H1 (cell line): ENCODE measurements around the gene TIMP4. TPM values are rescaled to one million over a fixed set of nuclear protein-coding genes. Genes with fewer than 3 reads are reported as not detected.

Source experiments
- CTCF ChIA-PET: fragments of 300-600 bp; sonication (Branson Sonifier 250); formaldehyde crosslinking; loops from one replicate; lab custom pipeline; 2021; ENCODE audit not compliant: partially characterized antibody; lab: Charles Lee
- POLR2A ChIA-PET: fragments of 300-600 bp; sonication (Branson Sonifier 250); formaldehyde crosslinking; loops from one replicate; lab custom pipeline; 2021; ENCODE audit warnings: inconsistent platforms; ENCODE audit not compliant: partially characterized antibody; lab: Charles Lee
- DNase-seq, 2 experiments: peaks; one replicate each; pipeline versions ENCODE4 v3.0.0 to v3.0.0-alpha.2; 2010 to 2022; ENCODE audit warnings: low spot score in 2 of 2, low read depth in 1 of 2, mixed read lengths in 1 of 2
- FAIRE-seq: peaks from 2 replicates; lab custom pipeline; 2011; peaks lifted over from hg19 to GRCh38; lab: Jason Lieb, UNC
- H2AFZ ChIP-seq: 2 replicates; pipeline ENCODE4 v1.8.1; 2012; ENCODE audit warnings: low read length, inconsistent platforms
- H2AK5ac ChIP-seq: 2 replicates; pipeline ENCODE4 v1.6.1; 2013; ENCODE audit warnings: low read depth, low read length
- H2BK120ac ChIP-seq: replicated peaks from 2 replicates; pipeline ENCODE3; 2013; ENCODE audit warnings: low read depth, low read length, inconsistent platforms
- H2BK12ac ChIP-seq: 2 replicates; pipeline ENCODE4 v1.6.1; 2013; ENCODE audit warnings: low read depth, low read length
- H2BK15ac ChIP-seq: 2 replicates; pipeline ENCODE4 v1.6.1; 2013; ENCODE audit warnings: low read length
- H2BK20ac ChIP-seq: 2 replicates; pipeline ENCODE4 v1.6.1; 2013; ENCODE audit warnings: low read length
- H2BK5ac ChIP-seq: 2 replicates; pipeline ENCODE4 v1.6.1; 2013; ENCODE audit warnings: low read depth, low read length
- H3K14ac ChIP-seq: 2 replicates; pipeline ENCODE4 v1.6.1; 2013; ENCODE audit warnings: inconsistent platforms; ENCODE audit not compliant: insufficient read length
- H3K18ac ChIP-seq: 2 replicates; pipeline ENCODE4 v1.6.1; 2013; ENCODE audit warnings: low read length; ENCODE audit errors: extremely low read depth
- H3K23ac ChIP-seq: 2 replicates; pipeline ENCODE4 v1.6.1; 2013; ENCODE audit warnings: inconsistent platforms; ENCODE audit not compliant: insufficient read length
- H3K23me2 ChIP-seq: 2 replicates; pipeline ENCODE4 v1.6.1; 2013; ENCODE audit warnings: low read depth, low read length
- H3K27ac ChIP-seq: 2 replicates; pipeline ENCODE4 v1.6.1; 2011; ENCODE audit warnings: low read depth, low read length, inconsistent platforms
- H3K27me3 ChIP-seq, 4 experiments: replicated peaks in 1 of 4; 1 replicate in 1 of 4; 2 replicates in 3 of 4; pipeline versions ENCODE4 v1.6.1 to v1.8.1; 2011 to 2013; ENCODE audit warnings: low read length in 3 of 4, mild to moderate bottlenecking in 3 of 4, inconsistent platforms in 2 of 4, mixed read lengths in 2 of 4, moderate library complexity in 1 of 4; ENCODE audit not compliant: control insufficient read depth in 3 of 4, insufficient read depth in 3 of 4; ENCODE audit errors: extremely low read depth in 1 of 4
- H3K36me3 ChIP-seq, 4 experiments: 2 replicates each; pipeline versions ENCODE4 v1.6.1 to v1.8.1; 2011 to 2013; ENCODE audit warnings: mild to moderate bottlenecking in 4 of 4, low read length in 3 of 4, moderate library complexity in 2 of 4, control low read depth in 1 of 4, inconsistent platforms in 1 of 4; ENCODE audit not compliant: insufficient read depth in 4 of 4, control insufficient read depth in 2 of 4
- H3K4ac ChIP-seq: replicated peaks from 2 replicates; pipeline ENCODE3; 2013; ENCODE audit warnings: low read length, low read depth, mixed read lengths, inconsistent platforms; ENCODE audit not compliant: insufficient read length
- H3K4me1 ChIP-seq, 4 experiments: replicated peaks in 1 of 4; 1 replicate in 1 of 4; 2 replicates in 3 of 4; pipeline versions ENCODE4 v1.6.1 to v1.8.1; 2011 to 2013; ENCODE audit warnings: low read length in 3 of 4, inconsistent platforms in 2 of 4, mixed read lengths in 1 of 4; ENCODE audit not compliant: insufficient read depth in 4 of 4, control insufficient read depth in 3 of 4
- H3K4me2 ChIP-seq, 2 experiments: 2 replicates each; pipeline versions ENCODE4 v1.6.1 to v1.8.1; 2011 to 2013; ENCODE audit warnings: low read depth in 2 of 2, low read length in 2 of 2, control low read depth in 1 of 2, inconsistent platforms in 1 of 2, mild to moderate bottlenecking in 1 of 2; ENCODE audit not compliant: insufficient read depth in 1 of 2
- H3K4me3 ChIP-seq, 4 experiments: fragments of 200-600, 300-600 bp in 1 of 4; sonication (generic), shearing (Covaris generic), sonication (Bioruptor Twin) in 1 of 4; 2 replicates each; pipeline versions ENCODE4 v1.5.1 to v1.8.1; 2011 to 2016; ENCODE audit warnings: low read length in 4 of 4, low read depth in 3 of 4, control low read depth in 2 of 4, inconsistent platforms in 2 of 4, mild to moderate bottlenecking in 2 of 4, mixed read lengths in 1 of 4, moderate library complexity in 1 of 4; ENCODE audit not compliant: insufficient read depth in 2 of 4; ENCODE audit errors: extremely low read depth in 1 of 4
- H3K56ac ChIP-seq: replicated peaks from 2 replicates; pipeline ENCODE3; 2013; ENCODE audit warnings: low read depth, mild to moderate bottlenecking, mixed read lengths, low read length, inconsistent platforms; ENCODE audit not compliant: insufficient read length
- H3K79me1 ChIP-seq: 2 replicates; pipeline ENCODE4 v1.6.1; 2013; ENCODE audit warnings: low read depth, low read length, control low read depth
- H3K79me2 ChIP-seq, 2 experiments: 2 replicates each; pipeline versions ENCODE4 v1.6.1 to v1.8.1; 2012 to 2013; ENCODE audit warnings: low read length in 2 of 2, mild to moderate bottlenecking in 2 of 2, inconsistent platforms in 1 of 2; ENCODE audit not compliant: insufficient read depth in 2 of 2, control insufficient read depth in 1 of 2
- H3K9ac ChIP-seq, 4 experiments: replicated peaks in 1 of 4; 1 replicate in 1 of 4; 2 replicates in 3 of 4; pipeline versions ENCODE4 v1.6.1 to v1.8.1; 2011 to 2013; ENCODE audit warnings: low read depth in 3 of 4, low read length in 3 of 4, control low read depth in 2 of 4, mild to moderate bottlenecking in 2 of 4, moderate library complexity in 2 of 4, inconsistent platforms in 1 of 4; ENCODE audit errors: extremely low read depth in 1 of 4
- H3K9me3 ChIP-seq, 2 experiments: 2 replicates each; pipeline versions ENCODE4 v1.6.1 to v1.8.1; 2012 to 2013; ENCODE audit warnings: mild to moderate bottlenecking in 2 of 2, moderate library complexity in 2 of 2, control low read depth in 1 of 2, inconsistent platforms in 1 of 2, low read depth in 1 of 2, low read length in 1 of 2, mixed read lengths in 1 of 2; ENCODE audit not compliant: insufficient read depth in 2 of 2
- H4K20me1 ChIP-seq, 2 experiments: replicated peaks in 1 of 2; 2 replicates each; pipeline versions ENCODE3 to v1.8.1; 2011 to 2013; ENCODE audit warnings: inconsistent platforms in 2 of 2, low read length in 2 of 2, mild to moderate bottlenecking in 1 of 2; ENCODE audit not compliant: insufficient read depth in 2 of 2, control insufficient read depth in 1 of 2
- H4K5ac ChIP-seq: 2 replicates; pipeline ENCODE4 v1.6.1; 2013; ENCODE audit warnings: low read length, low read depth, mixed read lengths, inconsistent platforms; ENCODE audit not compliant: insufficient read length
- H4K8ac ChIP-seq: 2 replicates; pipeline ENCODE4 v1.8.0; 2013; ENCODE audit warnings: mild to moderate bottlenecking, moderate library complexity, low read length, inconsistent platforms; ENCODE audit not compliant: insufficient read depth; ENCODE audit errors: extremely low read depth
- H4K91ac ChIP-seq: replicated peaks from 2 replicates; pipeline ENCODE3; 2013; ENCODE audit warnings: low read length, mixed read lengths, inconsistent platforms; ENCODE audit not compliant: insufficient read length
- BACH1 ChIP-seq: IDR thresholded peaks from 2 replicates; pipeline ENCODE4 v1.6.1; 2012; ENCODE audit warnings: low read length, improper control_type of control experiment
- CBX5 ChIP-seq: fragments of 300-800, 300-1000 bp; sonication (generic); IDR thresholded peaks from 2 replicates; pipeline ENCODE4 v1.7.1; 2016; ENCODE audit warnings: antibody characterized with exemption, low read length, low read depth
- CBX8 ChIP-seq: fragments of 300-800, 300-1000 bp; sonication (generic); IDR thresholded peaks from 2 replicates; pipeline ENCODE4 v1.7.1; 2016; ENCODE audit warnings: low read depth, low read length, borderline replicate concordance
- CREB1 ChIP-seq: IDR thresholded peaks from 2 replicates; pipeline ENCODE4 v1.6.1; 2012; ENCODE audit warnings: inconsistent platforms
- FOSL1 ChIP-seq: IDR thresholded peaks from 2 replicates; pipeline ENCODE4 v1.6.1; 2011; ENCODE audit warnings: mild to moderate bottlenecking, low read depth, low read length, moderate library complexity; ENCODE audit not compliant: insufficient read depth
- GABPA ChIP-seq: IDR thresholded peaks from 2 replicates; pipeline ENCODE4 v1.6.1; 2011; ENCODE audit warnings: mild to moderate bottlenecking, low read length, moderate library complexity, borderline replicate concordance; ENCODE audit not compliant: insufficient read depth
- KDM1A ChIP-seq: fragments of 200-600, 300-600 bp; sonication (generic); IDR thresholded peaks from 2 replicates; pipeline ENCODE4 v1.7.1; 2016; ENCODE audit warnings: mild to moderate bottlenecking, low read length, borderline replicate concordance
- NANOG ChIP-seq: IDR thresholded peaks from 2 replicates; pipeline ENCODE4 v1.6.1; 2011; ENCODE audit warnings: low read length, low read depth, mild to moderate bottlenecking, inconsistent platforms; ENCODE audit not compliant: insufficient read depth, poor library complexity, severe bottlenecking
- NRF1 ChIP-seq: IDR thresholded peaks from 2 replicates; pipeline ENCODE4 v1.6.1; 2011; ENCODE audit warnings: mild to moderate bottlenecking, low read depth, low read length, improper control_type of control experiment
- POU5F1 ChIP-seq: IDR thresholded peaks from 2 replicates; pipeline ENCODE4 v1.6.1; 2011; ENCODE audit warnings: low read depth, mild to moderate bottlenecking, low read length, moderate library complexity
- RAD21 ChIP-seq, 2 experiments: IDR thresholded peaks in 1 of 2; conservative IDR thresholded peaks in 1 of 2; 2 replicates each; pipeline ENCODE4 v1.6.1; 2011; ENCODE audit warnings: low read depth in 2 of 2, low read length in 2 of 2, improper control_type of control experiment in 1 of 2, inconsistent platforms in 1 of 2, mild to moderate bottlenecking in 1 of 2, moderate library complexity in 1 of 2
- SP4 ChIP-seq: IDR thresholded peaks from 2 replicates; pipeline ENCODE4 v1.6.1; 2012; ENCODE audit warnings: low read length, inconsistent platforms
- WGBS, 2 experiments: shearing (Covaris generic) in 1 of 2; methylation state at CpG; one replicate each; pipeline versions ENCODE4 v1.1.6 to v1.1.7; 2013 to 2015; ENCODE audit warnings: low lambda C conversion rate in 2 of 2, mixed read lengths in 2 of 2, inconsistent platforms in 1 of 2, low coverage in 1 of 2, missing lambda C conversion rate in 1 of 2; ENCODE audit not compliant: insufficient replicate concordance in 2 of 2, insufficient coverage in 1 of 2, insufficient read length in 1 of 2; ENCODE audit errors: extremely low coverage in 1 of 2, missing lambda C conversion rate in 1 of 2; 5-methylcytosine and 5-hydroxymethylcytosine counted together
- polyA plus RNA-seq, 7 experiments: library from polyadenylated mRNA; depleted of rRNA in 3 of 7; stranded (reverse) in 5 of 7; unstranded in 2 of 7; fragments of >200 nt in 5 of 7; fragments of 200-250 nt in 2 of 7; gene quantifications; 1 replicate in 5 of 7; 2 replicates in 1 of 7; 4 replicates in 1 of 7; pipeline versions ENCODE4 v1.2.1 to v1.2.3, GENCODE V29; 2011 to 2013; ENCODE audit warnings: missing spikeins in 2 of 7, mixed read lengths in 2 of 7
- total RNA-seq: library from RNA; stranded (reverse); fragmentation: NEBNext Ultra II Directional; extraction: Animal tissue kit (Norgen Biotek cat#: 25700); gene quantifications from 2 replicates; pipeline ENCODE4 v1.2.1, GENCODE V29; 2021
- TF ChIP-seq, protein P1 (sequence below): IDR thresholded peaks from 2 replicates; pipeline ENCODE4 v1.6.1; 2011; ENCODE audit warnings: low read depth, mild to moderate bottlenecking, low read length; ENCODE audit not compliant: insufficient read depth
- TF ChIP-seq, protein P2 (sequence below): IDR thresholded peaks from 2 replicates; pipeline ENCODE4 v1.6.1; 2012; ENCODE audit warnings: inconsistent platforms

Gene TIMP4
- total and polyA plus RNA-seq, 2 of the 8 experiments (the other 6 are each of a cell fraction or from before 2014, with no cell fraction given) = 5.1 to 8.7 TPM

DNA sequence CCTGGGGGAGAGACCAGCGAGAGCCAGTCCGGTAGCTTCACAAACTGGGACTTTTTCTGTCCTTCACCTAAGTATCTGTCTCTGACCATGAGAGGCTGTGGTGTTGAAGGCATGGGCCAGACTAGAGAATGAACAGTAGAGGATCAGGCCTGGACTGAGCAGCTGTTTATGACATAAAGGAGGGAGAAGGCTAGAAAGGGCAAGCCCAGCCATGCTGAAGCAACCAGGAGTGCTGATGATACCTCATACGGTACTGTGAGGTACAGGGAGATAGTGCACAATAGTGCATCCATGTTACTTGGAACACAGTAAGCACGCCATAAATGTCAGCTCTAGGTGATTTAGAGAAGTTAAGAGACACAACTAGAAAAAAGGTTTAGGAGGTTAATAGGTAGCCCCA, 22.6 kb upstream of the TIMP4 start:
- H3K4ac ChIP-seq = no peak overlapping the region
- no peak overlapping the region for H3K27ac ChIP-seq
- H4K5ac ChIP-seq = no peak overlapping the region
- H2AFZ ChIP-seq = no peak overlapping the region
- H3K9me3 ChIP-seq = no peaks in the 10 kb centered on the region
- H3K79me1 ChIP-seq = no peaks in the 10 kb centered on the region
- H3K36me3 ChIP-seq = no peaks in the 10 kb centered on the region; a peak in 1 of 8 replicates
- H4K20me1 ChIP-seq = no peaks in the 10 kb centered on the region
- no peak overlapping the region for H3K23ac ChIP-seq
- ChIA-PET POLR2A (no interaction called here), CTCF (interaction anchor here (0.7 to 16.8 kb wide), 2 partner anchors 35 to 282 kb away, joined by 3 to 651 read pairs; partner anchors contain the start of gene TIMP4)
- H3K27me3 ChIP-seq = no peaks in the 10 kb centered on the region
- no peak overlapping the region for H2BK20ac ChIP-seq
- H2BK12ac ChIP-seq = no peak overlapping the region
- FAIRE-seq = no peak
- WGBS, 2 experiments = 80% methylated on average over 4 of the region's 4 CpGs; no CpG with 5 or more reads in 1 of the 2 experiments
- H3K23me2 ChIP-seq = no peaks in the 10 kb centered on the region; the same call in 1 of the 2 replicates
- H2BK120ac ChIP-seq = no peak overlapping the region
- no peak overlapping the region for H3K56ac ChIP-seq
- H2AK5ac ChIP-seq = no peak overlapping the region
- H3K4me3 ChIP-seq = no peak overlapping the region
- no peak overlapping the region for H3K9ac ChIP-seq
- no peak overlapping the region for H2BK15ac ChIP-seq
- no peak overlapping the region for H4K8ac ChIP-seq
- H3K14ac ChIP-seq = no peak overlapping the region
- DNase-seq = no peak
- H4K91ac ChIP-seq = no peak overlapping the region
- no peak overlapping the region for H2BK5ac ChIP-seq
- H3K4me1 ChIP-seq = no peaks in the 10 kb centered on the region
- no peak overlapping the region for H3K18ac ChIP-seq
- H3K4me2 ChIP-seq = no peak overlapping the region
- no peaks in the 10 kb centered on the region for H3K79me2 ChIP-seq
- TF ChIP-seq, protein P1, sequence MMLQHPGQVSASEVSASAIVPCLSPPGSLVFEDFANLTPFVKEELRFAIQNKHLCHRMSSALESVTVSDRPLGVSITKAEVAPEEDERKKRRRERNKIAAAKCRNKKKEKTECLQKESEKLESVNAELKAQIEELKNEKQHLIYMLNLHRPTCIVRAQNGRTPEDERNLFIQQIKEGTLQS = no peak
- TF ChIP-seq BACH1 (no peak), FOSL1 (no peak), CBX5 (no peak), KDM1A (no peak), POU5F1 (no peak), NRF1 (no peak), CBX8 (no peak), CREB1 (no peak), RAD21 (IDR thresholded peaks at IDR 0.05 in 1 of 2, conservative IDR thresholded peaks at IDR 0.05 in 1 of 2; ENCODE audit: low read depth in 2 of 2, low read length in 2 of 2) (no peak), SP4 (no peak), GABPA (no peak), NANOG (no peak)
- TF ChIP-seq, protein P2, sequence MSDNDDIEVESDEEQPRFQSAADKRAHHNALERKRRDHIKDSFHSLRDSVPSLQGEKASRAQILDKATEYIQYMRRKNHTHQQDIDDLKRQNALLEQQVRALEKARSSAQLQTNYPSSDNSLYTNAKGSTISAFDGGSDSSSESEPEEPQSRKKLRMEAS = no peak
